Liver (tissue), 9 donors: ENCODE data around the gene SYMPK. TPM values are rescaled to one million over a fixed set of nuclear protein-coding genes. Genes with fewer than 3 reads are reported as not detected.

Source experiments
- DNase-seq: peaks from one replicate; pipeline ENCODE4 v3.0.0-alpha.2; 2017; ENCODE audit warnings: low spot score
- H3K27ac ChIP-seq, 2 donors: one replicate each; pipeline ENCODE4 v1.7.0; 2013; ENCODE audit warnings: inconsistent platforms in 2 of 2, low read length in 2 of 2, control low read depth in 1 of 2, low read depth in 1 of 2, mild to moderate bottlenecking in 1 of 2
- H3K27me3 ChIP-seq, 4 donors: one replicate each; pipeline versions ENCODE4 v1.6.1 to v1.7.0; 2013; ENCODE audit warnings: low read length in 3 of 4, inconsistent platforms in 1 of 4, mild to moderate bottlenecking in 1 of 4, moderate library complexity in 1 of 4; ENCODE audit not compliant: control insufficient read depth in 4 of 4, insufficient read depth in 4 of 4
- H3K36me3 ChIP-seq, 4 donors: one replicate each; pipeline versions ENCODE4 v1.6.1 to v1.7.0; 2013; ENCODE audit warnings: low read length in 3 of 4, mild to moderate bottlenecking in 3 of 4, low read depth in 1 of 4, moderate library complexity in 1 of 4; ENCODE audit not compliant: control insufficient read depth in 4 of 4, insufficient read depth in 3 of 4
- H3K4me1 ChIP-seq, 4 donors: one replicate each; pipeline versions ENCODE4 v1.6.1 to v1.7.0; 2013; ENCODE audit warnings: low read length in 3 of 4, mild to moderate bottlenecking in 3 of 4, moderate library complexity in 1 of 4; ENCODE audit not compliant: control insufficient read depth in 4 of 4, insufficient read depth in 4 of 4
- H3K4me3 ChIP-seq, 3 donors: one replicate each; pipeline versions ENCODE4 v1.6.1 to v1.7.0; 2013; ENCODE audit warnings: low read length in 3 of 3, control low read depth in 1 of 3, low read depth in 1 of 3, mild to moderate bottlenecking in 1 of 3
- H3K9ac ChIP-seq, 2 donors: one replicate each; pipeline ENCODE4 v1.7.0; 2013; ENCODE audit warnings: low read length in 2 of 2, mild to moderate bottlenecking in 2 of 2, moderate library complexity in 2 of 2, control low read depth in 1 of 2, low read depth in 1 of 2
- H3K9me3 ChIP-seq, 4 donors: one replicate each; pipeline versions ENCODE4 v1.6.1 to v1.7.0; 2013; ENCODE audit warnings: low read length in 3 of 4; ENCODE audit not compliant: control insufficient read depth in 4 of 4
- EGR1 ChIP-seq, 2 donors: IDR thresholded peaks; 2 replicates each; pipeline ENCODE4 v1.6.1; 2016 to 2018; ENCODE audit warnings: antibody characterized with exemption in 2 of 2, low read depth in 2 of 2
- FOXA1 ChIP-seq: IDR thresholded peaks from 2 replicates; pipeline ENCODE4 v1.6.1; 2016; ENCODE audit warnings: antibody characterized with exemption
- FOXA2 ChIP-seq: IDR thresholded peaks from 2 replicates; pipeline ENCODE4 v1.6.1; 2016; ENCODE audit warnings: antibody characterized with exemption
- GABPA ChIP-seq, 2 donors: IDR thresholded peaks in 1 of 2; conservative IDR thresholded peaks in 1 of 2; 2 replicates each; pipeline ENCODE4 v1.6.1; 2016; ENCODE audit warnings: antibody characterized with exemption in 2 of 2, mild to moderate bottlenecking in 1 of 2, moderate library complexity in 1 of 2
- HNF4A ChIP-seq, 2 donors: conservative IDR thresholded peaks; 2 replicates each; pipeline ENCODE4 v1.6.1; 2016; ENCODE audit warnings: antibody characterized with exemption in 2 of 2, mild to moderate bottlenecking in 2 of 2
- HNF4G ChIP-seq: IDR thresholded peaks from 2 replicates; pipeline ENCODE4 v1.6.1; 2016; ENCODE audit warnings: antibody characterized with exemption
- JUND ChIP-seq, 2 donors: IDR thresholded peaks; 2 replicates each; pipeline ENCODE4 v1.6.1; 2016; ENCODE audit warnings: antibody characterized with exemption in 2 of 2
- NR2F2 ChIP-seq: IDR thresholded peaks from 2 replicates; pipeline ENCODE4 v1.6.1; 2016; ENCODE audit warnings: antibody characterized with exemption
- RAD21 ChIP-seq, 2 donors: IDR thresholded peaks; 2 replicates each; pipeline ENCODE4 v1.6.1; 2016; ENCODE audit warnings: antibody characterized with exemption in 2 of 2, mild to moderate bottlenecking in 2 of 2
- RXRA ChIP-seq, 2 donors: IDR thresholded peaks; 2 replicates each; pipeline ENCODE4 v1.6.1; 2017 to 2018; ENCODE audit warnings: antibody characterized with exemption in 2 of 2, mild to moderate bottlenecking in 1 of 2
- SP1 ChIP-seq: IDR thresholded peaks from 2 replicates; pipeline ENCODE4 v1.6.1; 2018; ENCODE audit warnings: antibody characterized with exemption, mild to moderate bottlenecking
- TAF1 ChIP-seq: conservative IDR thresholded peaks from 2 replicates; pipeline ENCODE4 v1.6.1; 2016; ENCODE audit warnings: antibody characterized with exemption, mild to moderate bottlenecking
- YY1 ChIP-seq: IDR thresholded peaks from 2 replicates; pipeline ENCODE4 v1.6.1; 2016; ENCODE audit warnings: antibody characterized with exemption, mild to moderate bottlenecking
- WGBS: extraction: QIAGEN DNeasy Blood & Tissue Kit; methylation state at CpG from one replicate; pipeline ENCODE4 v1.1.7; 2013; 5-methylcytosine and 5-hydroxymethylcytosine counted together
- polyA plus RNA-seq, 2 donors: library from polyadenylated mRNA; stranded (reverse) in 1 of 2; unstranded in 1 of 2; fragments of 200-250 nt in 1 of 2; fragments of >200 nt in 1 of 2; fragmentation: Nextera tagmentation in 1 of 2; extraction: Ambion mirVana in 1 of 2; gene quantifications; one replicate each; pipeline versions ENCODE4 v1.2.1 to v1.2.3, GENCODE V29; 2013 to 2015
- total RNA-seq, 2 donors: library from RNA; depleted of rRNA; stranded (reverse); fragments of >200 nt; gene quantifications; one replicate each; pipeline ENCODE4 v1.2.3, GENCODE V29; 2014
- TF ChIP-seq, protein P1 (sequence below): IDR thresholded peaks from 2 replicates; pipeline ENCODE4 v1.6.1; 2016; ENCODE audit warnings: antibody characterized with exemption, mild to moderate bottlenecking
- TF ChIP-seq, protein P2 (sequence below): IDR thresholded peaks from 2 replicates; pipeline ENCODE4 v1.6.1; 2016; ENCODE audit warnings: antibody characterized with exemption
- TF ChIP-seq, protein P3 (sequence below): IDR thresholded peaks from 2 replicates; pipeline ENCODE4 v1.6.1; 2016; ENCODE audit warnings: antibody characterized with exemption
- TF ChIP-seq, protein P4 (sequence below): IDR thresholded peaks from 2 replicates; pipeline ENCODE4 v1.6.1; 2016; ENCODE audit warnings: antibody characterized with exemption
- TF ChIP-seq, protein P5 (sequence below): fragments of 150-350 bp; IDR thresholded peaks from 2 replicates; pipeline ENCODE4 v1.5.1; 2017; ENCODE audit warnings: improper control_type of control experiment, low read depth, low read length; ENCODE audit not compliant: missing input control
- donor health status: healthy.
- donor health status: healthy.
- donor health status: healthy.
- donor health status: healthy.
- donor health status: healthy.

Gene SYMPK
- total and polyA plus RNA-seq, 4 donors, result 5.5 to 26.1 (median 24.1) TPM

DNA sequence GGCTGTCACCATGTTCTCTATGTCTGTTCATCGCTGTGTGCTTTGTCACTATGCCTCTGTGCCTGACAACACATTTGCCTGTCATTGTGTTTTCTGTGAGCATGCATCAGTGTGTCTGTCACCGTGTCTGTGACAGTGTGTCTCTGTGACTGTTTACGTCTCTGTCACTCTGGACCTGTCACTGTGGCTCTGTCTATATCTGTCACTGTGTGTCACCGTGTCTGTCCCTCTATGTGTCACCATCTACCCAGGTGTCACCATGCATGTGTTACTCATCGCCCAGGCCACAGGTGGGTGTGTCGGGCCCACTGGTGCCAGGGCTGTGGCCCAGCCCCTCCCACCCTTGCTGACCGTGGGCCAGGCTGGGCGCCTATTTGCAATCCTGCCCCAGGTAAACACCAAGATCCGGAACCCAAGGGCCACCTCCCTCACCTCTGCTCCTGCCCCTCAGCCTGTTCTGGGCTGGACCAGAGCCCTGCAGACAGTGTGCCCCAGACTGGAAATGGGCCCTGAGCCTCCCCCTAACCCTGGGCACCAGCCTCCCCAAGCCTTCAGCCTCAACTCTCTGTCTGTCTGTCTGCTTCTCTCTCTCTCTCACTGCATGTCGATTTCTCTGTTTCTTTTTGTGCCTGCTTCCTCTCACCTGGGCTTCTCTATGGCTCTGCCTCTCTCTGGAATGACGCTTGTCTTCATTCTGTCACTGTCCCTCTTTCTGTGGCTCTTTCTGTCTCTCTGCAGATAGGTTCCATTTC is 15.3 kb upstream of the SYMPK start (continued):
- TF ChIP-seq, protein P1, sequence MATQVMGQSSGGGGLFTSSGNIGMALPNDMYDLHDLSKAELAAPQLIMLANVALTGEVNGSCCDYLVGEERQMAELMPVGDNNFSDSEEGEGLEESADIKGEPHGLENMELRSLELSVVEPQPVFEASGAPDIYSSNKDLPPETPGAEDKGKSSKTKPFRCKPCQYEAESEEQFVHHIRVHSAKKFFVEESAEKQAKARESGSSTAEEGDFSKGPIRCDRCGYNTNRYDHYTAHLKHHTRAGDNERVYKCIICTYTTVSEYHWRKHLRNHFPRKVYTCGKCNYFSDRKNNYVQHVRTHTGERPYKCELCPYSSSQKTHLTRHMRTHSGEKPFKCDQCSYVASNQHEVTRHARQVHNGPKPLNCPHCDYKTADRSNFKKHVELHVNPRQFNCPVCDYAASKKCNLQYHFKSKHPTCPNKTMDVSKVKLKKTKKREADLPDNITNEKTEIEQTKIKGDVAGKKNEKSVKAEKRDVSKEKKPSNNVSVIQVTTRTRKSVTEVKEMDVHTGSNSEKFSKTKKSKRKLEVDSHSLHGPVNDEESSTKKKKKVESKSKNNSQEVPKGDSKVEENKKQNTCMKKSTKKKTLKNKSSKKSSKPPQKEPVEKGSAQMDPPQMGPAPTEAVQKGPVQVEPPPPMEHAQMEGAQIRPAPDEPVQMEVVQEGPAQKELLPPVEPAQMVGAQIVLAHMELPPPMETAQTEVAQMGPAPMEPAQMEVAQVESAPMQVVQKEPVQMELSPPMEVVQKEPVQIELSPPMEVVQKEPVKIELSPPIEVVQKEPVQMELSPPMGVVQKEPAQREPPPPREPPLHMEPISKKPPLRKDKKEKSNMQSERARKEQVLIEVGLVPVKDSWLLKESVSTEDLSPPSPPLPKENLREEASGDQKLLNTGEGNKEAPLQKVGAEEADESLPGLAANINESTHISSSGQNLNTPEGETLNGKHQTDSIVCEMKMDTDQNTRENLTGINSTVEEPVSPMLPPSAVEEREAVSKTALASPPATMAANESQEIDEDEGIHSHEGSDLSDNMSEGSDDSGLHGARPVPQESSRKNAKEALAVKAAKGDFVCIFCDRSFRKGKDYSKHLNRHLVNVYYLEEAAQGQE, result peak; percentile 86
- peak in 1 of 2 donors; percentile 89 for TF ChIP-seq JUND (IDR thresholded peaks at IDR 0.05)
- TF ChIP-seq GABPA (IDR thresholded peaks at IDR 0.05 in 1 of 2, conservative IDR thresholded peaks at IDR 0.05 in 1 of 2), result peak in 1 of 2 donors; percentile 58
- peak in 1 of 2 donors; percentile 78 for TF ChIP-seq HNF4A (conservative IDR thresholded peaks at IDR 0.05)
- TF ChIP-seq, protein P2, sequence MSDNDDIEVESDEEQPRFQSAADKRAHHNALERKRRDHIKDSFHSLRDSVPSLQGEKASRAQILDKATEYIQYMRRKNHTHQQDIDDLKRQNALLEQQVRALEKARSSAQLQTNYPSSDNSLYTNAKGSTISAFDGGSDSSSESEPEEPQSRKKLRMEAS, result peak; percentile 91
- TF ChIP-seq, protein P3, sequence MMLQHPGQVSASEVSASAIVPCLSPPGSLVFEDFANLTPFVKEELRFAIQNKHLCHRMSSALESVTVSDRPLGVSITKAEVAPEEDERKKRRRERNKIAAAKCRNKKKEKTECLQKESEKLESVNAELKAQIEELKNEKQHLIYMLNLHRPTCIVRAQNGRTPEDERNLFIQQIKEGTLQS, result peak; percentile 67
- TF ChIP-seq YY1, result peak; percentile 81
- TF ChIP-seq EGR1 (IDR thresholded peaks at IDR 0.05; ENCODE audit: low read depth in 2 of 2), result peak; percentile 18 to 87
- TF ChIP-seq NR2F2, result no peak
- TF ChIP-seq RAD21 (IDR thresholded peaks at IDR 0.05), result peak; percentile 14 to 57

DNA sequence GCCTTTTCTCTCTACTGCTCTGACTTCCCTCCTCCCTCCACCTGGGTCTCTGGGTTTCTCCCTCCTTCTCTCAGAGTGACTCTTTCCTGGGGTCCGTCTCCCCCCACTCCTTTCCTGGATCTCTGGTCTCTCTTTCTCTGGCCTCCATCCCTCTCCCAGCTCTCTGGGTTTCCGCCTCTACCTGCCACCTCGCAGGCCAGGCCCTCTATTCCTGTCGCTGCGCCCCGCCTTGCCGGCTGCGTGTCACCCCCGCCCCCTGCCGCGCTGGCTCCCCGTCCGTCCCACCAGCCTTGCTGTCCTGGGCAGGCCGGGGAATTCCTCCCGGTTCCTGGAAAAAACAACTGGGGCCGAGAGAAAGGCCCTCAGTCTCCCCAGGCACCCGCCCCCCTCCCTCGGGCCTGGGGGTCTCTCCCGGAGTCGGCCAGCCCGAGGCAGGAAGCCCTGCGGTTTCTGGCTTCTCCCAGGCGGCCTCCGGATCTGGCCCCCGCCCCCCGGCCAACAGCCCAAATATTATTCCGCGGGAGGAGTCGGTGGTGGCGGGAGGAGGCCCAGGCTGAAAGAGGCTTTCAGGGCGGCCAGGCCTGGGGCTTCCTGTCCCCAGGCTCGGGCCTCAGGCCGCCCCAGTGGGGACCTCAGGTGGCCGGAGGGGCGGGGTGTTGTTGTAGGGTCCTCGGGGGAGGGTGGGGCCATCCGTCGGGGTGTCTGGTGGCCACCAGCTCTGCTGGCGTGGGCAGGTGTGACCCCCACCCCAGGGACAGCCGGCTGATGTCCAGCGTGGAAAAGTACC is 13.7 kb upstream of the SYMPK start:
- 4% methylated on average over 41 of the region's 41 CpGs for WGBS
- TF ChIP-seq, protein P2, result no peak
- TF ChIP-seq NR2F2, result no peak
- TF ChIP-seq, protein P3, result no peak
- TF ChIP-seq FOXA1, result no peak
- peak in 1 of 2 donors; percentile 45 for TF ChIP-seq EGR1 (IDR thresholded peaks at IDR 0.05; ENCODE audit: low read depth in 2 of 2)
- TF ChIP-seq TAF1, result no peak
- no peak for TF ChIP-seq HNF4A (conservative IDR thresholded peaks at IDR 0.05)
- no peak for TF ChIP-seq FOXA2
- TF ChIP-seq GABPA (IDR thresholded peaks at IDR 0.05 in 1 of 2, conservative IDR thresholded peaks at IDR 0.05 in 1 of 2), result no peak
- peak; percentile 26 for TF ChIP-seq SP1
- TF ChIP-seq RXRA (IDR thresholded peaks at IDR 0.05), result no peak
- TF ChIP-seq HNF4G, result no peak
- TF ChIP-seq YY1, result peak; percentile 51
- TF ChIP-seq, protein P4, sequence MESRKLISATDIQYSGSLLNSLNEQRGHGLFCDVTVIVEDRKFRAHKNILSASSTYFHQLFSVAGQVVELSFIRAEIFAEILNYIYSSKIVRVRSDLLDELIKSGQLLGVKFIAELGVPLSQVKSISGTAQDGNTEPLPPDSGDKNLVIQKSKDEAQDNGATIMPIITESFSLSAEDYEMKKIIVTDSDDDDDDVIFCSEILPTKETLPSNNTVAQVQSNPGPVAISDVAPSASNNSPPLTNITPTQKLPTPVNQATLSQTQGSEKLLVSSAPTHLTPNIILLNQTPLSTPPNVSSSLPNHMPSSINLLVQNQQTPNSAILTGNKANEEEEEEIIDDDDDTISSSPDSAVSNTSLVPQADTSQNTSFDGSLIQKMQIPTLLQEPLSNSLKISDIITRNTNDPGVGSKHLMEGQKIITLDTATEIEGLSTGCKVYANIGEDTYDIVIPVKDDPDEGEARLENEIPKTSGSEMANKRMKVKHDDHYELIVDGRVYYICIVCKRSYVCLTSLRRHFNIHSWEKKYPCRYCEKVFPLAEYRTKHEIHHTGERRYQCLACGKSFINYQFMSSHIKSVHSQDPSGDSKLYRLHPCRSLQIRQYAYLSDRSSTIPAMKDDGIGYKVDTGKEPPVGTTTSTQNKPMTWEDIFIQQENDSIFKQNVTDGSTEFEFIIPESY, result no peak
- TF ChIP-seq, protein P5, sequence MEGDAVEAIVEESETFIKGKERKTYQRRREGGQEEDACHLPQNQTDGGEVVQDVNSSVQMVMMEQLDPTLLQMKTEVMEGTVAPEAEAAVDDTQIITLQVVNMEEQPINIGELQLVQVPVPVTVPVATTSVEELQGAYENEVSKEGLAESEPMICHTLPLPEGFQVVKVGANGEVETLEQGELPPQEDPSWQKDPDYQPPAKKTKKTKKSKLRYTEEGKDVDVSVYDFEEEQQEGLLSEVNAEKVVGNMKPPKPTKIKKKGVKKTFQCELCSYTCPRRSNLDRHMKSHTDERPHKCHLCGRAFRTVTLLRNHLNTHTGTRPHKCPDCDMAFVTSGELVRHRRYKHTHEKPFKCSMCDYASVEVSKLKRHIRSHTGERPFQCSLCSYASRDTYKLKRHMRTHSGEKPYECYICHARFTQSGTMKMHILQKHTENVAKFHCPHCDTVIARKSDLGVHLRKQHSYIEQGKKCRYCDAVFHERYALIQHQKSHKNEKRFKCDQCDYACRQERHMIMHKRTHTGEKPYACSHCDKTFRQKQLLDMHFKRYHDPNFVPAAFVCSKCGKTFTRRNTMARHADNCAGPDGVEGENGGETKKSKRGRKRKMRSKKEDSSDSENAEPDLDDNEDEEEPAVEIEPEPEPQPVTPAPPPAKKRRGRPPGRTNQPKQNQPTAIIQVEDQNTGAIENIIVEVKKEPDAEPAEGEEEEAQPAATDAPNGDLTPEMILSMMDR, result no peak
- TF ChIP-seq, protein P1, result peak; percentile 26
- no peak for TF ChIP-seq JUND (IDR thresholded peaks at IDR 0.05)
- TF ChIP-seq RAD21 (IDR thresholded peaks at IDR 0.05), result peak in 1 of 2 donors; percentile 35
- H3K4me1 ChIP-seq, result peaks cover 21 to 78% (median 50%) of the 10 kb centered on the region in 4 donors
- H3K4me3 ChIP-seq, result peak overlapping the region in 1 of 3 donors; percentile 38
- peak overlapping the region; percentile 9 to 78 for H3K9ac ChIP-seq
- H3K27ac ChIP-seq, result peak overlapping the region; percentile 89 to 94
- DNase-seq, result no peak
- no peaks in the 10 kb centered on the region for H3K27me3 ChIP-seq
- H3K36me3 ChIP-seq, result peaks cover 0 to 4% (median 1%) of the 10 kb centered on the region in 4 donors
- H3K9me3 ChIP-seq, result no peaks in the 10 kb centered on the region
